GM19397 (cell line): ENCODE results near the gene CEACAM20.
"Not testable (repeated sequence)": the region's sequence is repeated elsewhere in the genome, so short reads cannot be mapped to it uniquely, and the experiment has no call there.

Experiments used
- ATAC-seq: cut with Tn5 transposase; IDR thresholded peaks from one replicate; pipeline ENCODE4 v1.9.1; 2021; ENCODE audit warnings: mild to moderate bottlenecking, moderate library complexity; ENCODE audit not compliant: unreplicated experiment

CEACAM20 gene

GRCh38 chr19:44549507-44549906, 20.0 kb upstream of the CEACAM20 start:
- ATAC-seq: no peak

DNA sequence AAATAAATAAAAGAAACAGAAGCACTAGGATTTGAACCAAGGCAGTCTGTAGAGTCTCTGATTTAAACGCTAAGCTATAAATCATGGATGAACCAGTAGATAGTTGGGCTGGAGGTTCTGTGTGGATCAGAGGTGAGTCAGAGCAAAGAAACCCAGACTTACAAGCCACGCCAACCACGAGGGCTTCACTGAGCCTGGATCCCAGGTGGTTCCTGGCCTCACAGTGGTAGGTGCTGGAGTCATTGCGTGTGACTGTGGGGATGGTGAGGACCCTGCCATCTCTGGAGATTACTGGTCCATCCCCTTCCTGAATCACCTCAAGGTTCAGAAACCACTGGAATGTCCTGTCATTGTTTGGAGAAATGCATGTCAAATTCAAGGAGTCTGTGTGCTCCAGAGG, 19.3 kb upstream of the CEACAM20 start:
- no peak for ATAC-seq

DNA sequence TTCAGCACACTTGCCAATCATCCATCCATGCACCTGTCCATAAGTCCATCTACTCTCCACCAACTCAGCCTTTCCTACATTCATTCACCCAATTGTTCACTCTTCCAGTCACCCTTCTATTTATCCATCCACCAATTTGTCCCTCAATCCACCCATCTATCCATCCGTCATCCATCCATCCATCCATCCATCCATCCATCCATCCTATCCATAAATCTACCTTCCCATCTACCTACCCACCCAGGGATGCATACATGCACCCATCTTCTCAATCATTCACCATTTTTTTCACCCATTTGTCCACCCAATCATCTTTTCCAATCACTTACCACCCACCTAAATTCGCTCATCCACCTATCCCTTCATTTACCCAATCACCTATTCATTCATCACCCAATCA, 14.6 kb upstream of the CEACAM20 start:
- no peak for ATAC-seq

DNA sequence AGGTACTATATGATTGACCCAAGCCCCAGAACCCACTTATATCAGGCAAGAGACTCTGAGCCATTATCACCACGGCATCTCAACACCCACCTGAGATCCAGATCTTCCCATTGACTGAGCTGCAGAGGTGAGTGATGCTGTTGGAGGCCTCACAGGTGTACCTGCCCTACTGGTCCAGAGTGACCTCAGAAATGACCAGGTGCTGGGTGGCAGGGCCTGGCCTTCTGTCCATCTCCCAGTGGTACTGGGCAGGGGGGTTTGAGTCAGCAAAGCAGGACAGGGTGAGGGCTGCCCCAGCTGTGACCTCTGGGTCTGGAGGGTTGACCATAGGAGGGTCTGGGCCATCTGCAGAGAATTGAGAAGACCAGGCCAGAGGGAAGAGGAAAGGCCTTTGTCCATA, 13.2 kb upstream of the CEACAM20 start:
- no peak for ATAC-seq

GRCh38 chr19:44540736-44541135, 11.3 kb upstream of the CEACAM20 start:
- no peak for ATAC-seq

DNA sequence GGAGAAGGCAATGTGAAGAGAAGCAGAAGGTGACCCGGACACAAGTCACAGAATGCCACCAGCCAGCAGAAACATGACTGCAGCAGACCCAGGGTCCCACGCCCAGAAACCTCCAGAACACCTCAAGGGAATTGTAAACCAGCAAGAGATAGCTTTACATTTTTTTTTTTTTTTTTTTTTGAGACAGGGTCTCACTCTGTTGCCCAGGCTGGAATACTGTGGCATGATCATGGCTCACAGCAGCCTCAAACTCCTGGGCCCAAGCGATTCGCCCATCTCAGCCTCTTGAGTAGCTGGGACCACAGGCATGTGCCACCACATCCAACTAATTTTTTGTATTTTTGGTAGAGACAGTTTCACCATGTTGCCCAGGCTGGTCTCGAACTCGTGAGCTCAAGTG, 10.5 kb upstream of the CEACAM20 start:
- no peak for ATAC-seq

- ATAC-seq: no peak
These were observed 9.9 kb upstream of the CEACAM20 start for GRCh38 chr19:44539236-44539826.

GRCh38 chr19:44535361-44535760, 5.9 kb upstream of the CEACAM20 start:
- not testable (repeated sequence) for ATAC-seq

GRCh38 chr19:44532819-44533218, 3.3 kb upstream of the CEACAM20 start:
- ATAC-seq: no peak

DNA sequence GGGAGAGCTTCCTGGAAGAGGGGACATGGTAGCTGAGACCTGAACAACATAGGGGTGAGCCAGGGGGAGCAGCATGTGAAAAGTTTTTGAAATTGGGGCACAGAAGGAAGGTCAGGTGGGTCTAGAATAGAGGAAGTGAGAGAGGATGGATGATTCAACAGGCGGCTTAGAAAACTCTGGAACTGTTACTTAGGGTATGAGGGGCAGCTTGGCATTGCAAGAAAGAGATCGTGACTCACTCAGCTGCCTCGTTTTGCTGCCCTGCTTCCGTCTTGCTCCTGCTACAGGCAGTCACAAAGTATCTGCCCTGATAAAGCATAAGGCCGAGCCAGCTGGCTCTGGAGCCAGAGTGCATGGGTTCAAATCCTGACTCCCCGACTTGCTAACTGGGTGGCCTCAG, 1.3 kb upstream of the CEACAM20 start:
- no peak for ATAC-seq

DNA sequence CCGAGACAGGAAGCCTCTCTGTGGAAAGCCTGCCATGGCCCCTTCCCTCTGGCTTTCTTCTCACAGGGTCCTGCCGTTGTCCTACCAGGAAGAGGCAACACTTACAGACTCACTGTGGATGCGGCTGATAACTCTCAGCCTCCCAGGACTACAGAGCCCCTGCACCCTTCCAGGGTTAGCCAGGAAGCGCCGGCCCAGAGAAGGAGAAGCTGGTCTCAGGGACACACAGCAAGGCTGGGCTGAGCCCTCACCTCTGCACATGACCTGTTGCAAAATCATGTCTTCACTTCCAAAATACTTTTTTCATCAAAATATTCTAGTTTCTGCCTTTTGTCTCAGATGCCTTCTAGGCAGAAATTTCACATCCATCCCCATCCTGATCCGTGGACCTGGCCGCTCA, 1.9 kb downstream of the CEACAM20 start:
- ATAC-seq: no peak

GRCh38 chr19:44525721-44526430, 3.6 kb downstream of the CEACAM20 start:
- ATAC-seq: no peak

- no peak for ATAC-seq
These were observed 8.1 kb downstream of the CEACAM20 start for GRCh38 chr19:44521370-44521769.

- ATAC-seq: no peak
These were observed 12.3 kb downstream of the CEACAM20 start for GRCh38 chr19:44517146-44517545.

DNA sequence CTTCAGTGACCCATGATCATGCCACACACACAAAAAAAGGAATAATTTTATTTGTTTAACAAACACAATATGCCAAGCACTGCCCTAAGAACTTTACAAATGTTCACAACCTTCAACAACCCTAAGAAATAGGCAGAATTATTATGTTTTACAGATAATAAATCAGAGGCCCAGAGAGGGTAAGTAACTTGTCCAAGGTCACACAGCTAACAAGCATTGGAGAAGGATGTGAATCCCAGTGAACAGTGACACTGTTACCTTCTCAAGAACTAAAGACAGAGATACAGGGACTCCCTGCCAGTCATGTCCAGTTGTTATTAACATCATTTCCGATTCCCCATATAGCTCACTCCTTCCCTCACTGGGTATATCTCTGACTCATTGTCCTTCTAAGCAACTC, 13.6 kb downstream of the CEACAM20 start:
- ATAC-seq: no peak

DNA sequence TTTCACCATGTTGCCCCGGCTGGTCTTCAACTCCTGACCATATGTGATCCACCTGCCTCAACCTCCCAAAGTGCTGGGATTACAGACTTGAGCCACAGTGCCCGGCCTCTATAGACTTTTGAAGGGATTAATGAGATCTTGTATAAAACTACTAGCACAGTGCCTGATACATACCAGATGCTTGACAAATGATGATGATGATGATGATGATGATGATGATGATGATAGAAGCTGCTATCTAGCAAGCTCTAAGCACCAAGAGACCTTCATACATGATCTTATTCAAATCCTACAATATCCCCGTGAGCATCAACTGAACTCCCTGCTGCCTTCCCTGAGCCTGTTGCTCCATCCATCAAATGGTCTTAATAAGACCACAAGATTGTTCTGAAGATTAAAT, 14.4 kb downstream of the CEACAM20 start:
- ATAC-seq: no peak

- ATAC-seq: no peak
These were observed 16.9 kb downstream of the CEACAM20 start for GRCh38 chr19:44512326-44513298.

GRCh38 chr19:44509478-44509877, 20.0 kb downstream of the CEACAM20 start:
- no peak for ATAC-seq

DNA sequence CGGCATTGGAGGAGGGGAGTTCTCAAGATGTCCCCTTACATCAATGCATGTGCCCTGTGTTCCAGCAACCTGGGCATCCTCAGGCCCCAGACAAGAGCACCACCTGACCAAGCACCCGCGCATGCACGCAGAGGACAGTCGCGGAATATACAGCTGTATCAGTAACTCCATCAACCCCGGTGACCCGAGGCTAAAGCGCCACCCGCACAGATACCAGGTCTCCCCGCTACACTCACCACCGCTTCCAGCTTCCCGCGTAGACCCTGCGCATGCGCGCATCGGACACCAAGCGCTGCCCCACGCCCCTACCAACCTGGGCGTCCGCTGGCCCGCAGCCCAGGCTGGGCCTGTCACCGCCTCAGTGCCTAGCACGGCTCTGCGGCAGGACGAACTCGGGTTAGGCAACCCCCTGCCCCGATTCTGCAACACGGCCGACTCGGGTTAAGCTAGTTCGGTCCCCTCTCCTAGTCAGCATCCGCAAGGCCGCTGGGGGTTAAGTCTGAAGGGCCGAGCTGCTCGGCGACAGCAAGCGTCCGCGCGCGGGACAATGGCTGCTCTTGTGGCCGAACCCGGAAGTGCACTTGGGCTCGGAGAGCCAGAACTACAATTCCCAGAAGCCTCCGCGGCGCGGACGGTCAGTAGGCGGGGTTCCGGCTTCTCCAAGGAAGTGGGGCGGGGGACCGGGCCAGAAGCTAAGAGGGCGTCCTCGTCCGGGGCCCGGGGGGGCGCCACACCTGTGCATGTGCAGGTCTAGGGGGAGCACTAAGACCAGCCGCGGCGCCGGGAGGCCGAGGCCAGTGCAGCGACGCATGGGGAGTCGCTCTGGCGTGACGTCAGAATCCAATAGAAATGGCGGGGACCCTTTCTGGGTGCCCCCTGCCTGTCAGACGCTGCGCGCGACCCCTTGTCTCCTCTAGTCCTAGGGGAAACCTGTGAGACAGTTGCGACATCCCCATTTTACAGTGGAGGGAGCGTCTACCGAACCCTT, 29.2 kb downstream of the CEACAM20 start, which contains the start of gene ZNF180:
ZNF180 (minus strand) TSS at position 561 of the 988 bp plus-strand sequence. CDS start 3,188 bp downstream, outside the sequence.
- peak; percentile 95 for ATAC-seq

DNA sequence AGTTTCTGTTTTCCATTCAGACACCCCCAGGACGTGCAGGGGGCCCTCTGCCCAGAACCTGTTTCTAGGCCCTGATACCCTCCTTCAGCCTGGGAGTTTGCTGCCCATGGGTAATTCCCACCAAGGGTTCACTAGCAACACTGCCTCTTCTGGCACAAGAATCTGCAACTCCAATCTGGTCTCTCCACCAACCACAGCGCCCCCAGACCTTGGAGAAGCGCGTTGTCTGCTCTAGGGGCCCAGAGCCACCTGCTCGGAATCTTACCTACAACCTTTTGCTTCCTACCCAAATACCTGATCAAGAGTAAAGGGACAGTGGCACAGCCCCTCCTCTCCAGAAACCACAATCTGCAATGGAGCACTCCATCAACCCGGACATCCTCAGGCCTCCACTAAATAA, 29.9 kb downstream of the CEACAM20 start:
- no peak for ATAC-seq
